Upper lobe of left lung (tissue), 6 donors: ENCODE data around the gene ZC3H15. TPM values are rescaled to one million over a fixed set of nuclear protein-coding genes. Genes with fewer than 3 reads are reported as not detected.

Source experiments
- ATAC-seq, 2 donors: fragments of 200-7000 bp; cut with Tn5 transposase; one replicate each; pipeline ENCODE4 v1.9.1; 2022; ENCODE audit warnings: mild to moderate bottlenecking in 2 of 2, moderate library complexity in 2 of 2; ENCODE audit not compliant: low FRiP score in 2 of 2
- DNase-seq, 2 donors: peaks; one replicate each; pipeline ENCODE4 v3.0.0-alpha.2; 2019 to 2020
- H3K27ac ChIP-seq, 4 donors: fragments of 200-600 bp; sonication (generic); one replicate each; pipeline ENCODE4 v1.5.1; 2016 to 2019
- H3K27me3 ChIP-seq, 4 donors: fragments of 200-600 bp; sonication (generic); one replicate each; pipeline ENCODE4 v1.5.1; 2017 to 2019
- H3K36me3 ChIP-seq, 4 donors: fragments of 200-600 bp; sonication (generic); one replicate each; pipeline ENCODE4 v1.5.1; 2016 to 2019
- H3K4me1 ChIP-seq, 4 donors: fragments of 200-600 bp; sonication (generic); one replicate each; pipeline ENCODE4 v1.5.1; 2018 to 2019
- H3K4me3 ChIP-seq, 4 donors: fragments of 200-600 bp; sonication (generic); one replicate each; pipeline ENCODE4 v1.5.1; 2017 to 2019; ENCODE audit warnings: mild to moderate bottlenecking in 2 of 4, moderate library complexity in 1 of 4
- H3K9me3 ChIP-seq, 4 donors: fragments of 200-600 bp; sonication (generic); one replicate each; pipeline ENCODE4 v1.5.1; 2018 to 2019
- CTCF ChIP-seq, 6 experiments: fragments of 450-650 bp in 4 of 6; fragments of 200-600 bp in 2 of 6; sonication (generic) in 2 of 6; IDR thresholded peaks; one replicate each; pipeline ENCODE4 v1.5.1; 2016 to 2019; ENCODE audit warnings: antibody characterized with exemption in 6 of 6
- EP300 ChIP-seq, 4 donors: sonication (generic); formaldehyde crosslinking; IDR thresholded peaks; one replicate each; pipeline ENCODE4 v1.5.1; 2017; ENCODE audit warnings: antibody characterized with exemption in 4 of 4, control low read depth in 2 of 4
- POLR2A ChIP-seq, 4 donors: fragments of 450-650 bp; IDR thresholded peaks; one replicate each; pipeline ENCODE4 v1.5.1; 2016 to 2017; ENCODE audit warnings: antibody characterized with exemption in 4 of 4, mild to moderate bottlenecking in 2 of 4
- POLR2AphosphoS5 ChIP-seq, 2 donors: sonication (generic); formaldehyde crosslinking; IDR thresholded peaks; one replicate each; pipeline ENCODE4 v1.5.1; 2017; ENCODE audit warnings: antibody characterized with exemption in 2 of 2
- WGBS, 2 donors: methylation state at CpG; one replicate each; pipeline ENCODE4 v1.1.5; 2017 to 2018; 5-methylcytosine and 5-hydroxymethylcytosine counted together
- total RNA-seq, 6 donors: library from RNA; depleted of rRNA in 4 of 6; stranded (reverse); fragments of >200 nt in 4 of 6; gene quantifications; one replicate each; pipeline versions ENCODE4 v1.1.0 to v1.2.1, GENCODE V29; 2016 to 2021
- donor health status: DM: no; HTN: no; CAD: no; lungs with moderate emphysema.
- donor health status: DM: no; HTN: yes; CAD: no; lungs with severe emphysema.

The ZC3H15 gene
- total RNA-seq, 6 donors from 2014 or later = 30.2 to 79.6 (median 45.1) TPM

GRCh38 chr2:186493564-186494085 lies 7.6 kb downstream of the ZC3H15 start:
- H3K4me3 ChIP-seq = no peak overlapping the region
- H3K27ac ChIP-seq = peak overlapping the region in 1 of 4 donors; percentile 2
- peaks cover 6 to 37% (median 13%) of the 10 kb centered on the region in 4 donors for H3K36me3 ChIP-seq
- DNase-seq (no peak), ATAC-seq (no peak)
- no peaks in the 10 kb centered on the region for H3K27me3 ChIP-seq
- TF ChIP-seq EP300 (IDR thresholded peaks at IDR 0.05) = no peak
- TF ChIP-seq POLR2AphosphoS5 (IDR thresholded peaks at IDR 0.05) = no peak
- TF ChIP-seq POLR2A (IDR thresholded peaks at IDR 0.05) = no peak
- TF ChIP-seq CTCF (IDR thresholded peaks at IDR 0.05) = no peak
- WGBS, 2 donors = 91 to 97% methylated on average over 2 of the region's 2 CpGs
- peaks cover 18 to 42% (median 31%) of the 10 kb centered on the region in 4 donors for H3K4me1 ChIP-seq
- no peaks in the 10 kb centered on the region for H3K9me3 ChIP-seq

- TF ChIP-seq CTCF (IDR thresholded peaks at IDR 0.05) (no peak), EP300 (IDR thresholded peaks at IDR 0.05) (no peak), POLR2AphosphoS5 (IDR thresholded peaks at IDR 0.05) (no peak), POLR2A (IDR thresholded peaks at IDR 0.05) (no peak)
- H3K4me3 ChIP-seq = no peak overlapping the region
- peaks cover 7 to 21% (median 12%) of the 10 kb centered on the region in 4 donors for H3K4me1 ChIP-seq
- H3K27ac ChIP-seq = no peak overlapping the region
- H3K27me3 ChIP-seq = no peaks in the 10 kb centered on the region
- DNase-seq (no peak), ATAC-seq (no peak)
- WGBS, 2 donors = 94 to 95% methylated on average over 7 of the region's 7 CpGs
- H3K9me3 ChIP-seq = no peaks in the 10 kb centered on the region
- H3K36me3 ChIP-seq = peaks cover 6 to 53% (median 17%) of the 10 kb centered on the region in 4 donors
Measured at GRCh38 chr2:186496401-186496800, 10.3 kb downstream of the ZC3H15 start.

- DNase-seq = no peak
- no peaks in the 10 kb centered on the region for H3K27me3 ChIP-seq
- H3K4me1 ChIP-seq = peaks cover 2 to 8% (median 3%) of the 10 kb centered on the region in 4 donors
- ATAC-seq = no peak
- peaks cover 6 to 68% (median 25%) of the 10 kb centered on the region in 4 donors for H3K36me3 ChIP-seq
- no peaks in the 10 kb centered on the region for H3K9me3 ChIP-seq
- TF ChIP-seq EP300 (IDR thresholded peaks at IDR 0.05) = no peak
- TF ChIP-seq CTCF (IDR thresholded peaks at IDR 0.05) = no peak
- TF ChIP-seq POLR2AphosphoS5 (IDR thresholded peaks at IDR 0.05) = no peak
- TF ChIP-seq POLR2A (IDR thresholded peaks at IDR 0.05) = no peak
- WGBS, 2 donors = 95 to 97% methylated on average over 3 of the region's 3 CpGs
- no peak overlapping the region for H3K4me3 ChIP-seq
- no peak overlapping the region for H3K27ac ChIP-seq
Measured at GRCh38 chr2:186497928-186498327, 11.9 kb downstream of the ZC3H15 start.

- no peak for DNase-seq
- 0 to 50% methylated on average over 1 of the region's 1 CpG for WGBS, 2 donors
- H3K36me3 ChIP-seq = peaks cover 6 to 75% (median 28%) of the 10 kb centered on the region in 4 donors
Measured at GRCh38 chr2:186498834-186499233, 12.8 kb downstream of the ZC3H15 start.

More at GRCh38 chr2:186498834-186499233, 12.8 kb downstream of the ZC3H15 start:
- Histone ChIP-seq H3K4me1 (peaks cover 0 to 5% (median under 1%) of the 10 kb centered on the region in 4 donors), H3K27ac (no peak overlapping the region), H3K4me3 (no peak overlapping the region), H3K9me3 (no peaks in the 10 kb centered on the region), H3K27me3 (no peaks in the 10 kb centered on the region)
- TF ChIP-seq POLR2AphosphoS5 (IDR thresholded peaks at IDR 0.05) (no peak), CTCF (IDR thresholded peaks at IDR 0.05) (no peak), EP300 (IDR thresholded peaks at IDR 0.05) (no peak)
- ATAC-seq = no peak
